A204.1 (cell line): ENCODE results near the gene MCUB.

Source experiments
- FAIRE-seq: peaks from 2 replicates; lab custom pipeline; 2012; peaks lifted over from hg19 to GRCh38; lab: Jason Lieb, UNC

The MCUB gene

GRCh38 chr4:109683621-109684253 lies 123.7 kb downstream of the MCUB start:
- FAIRE-seq: no peak

DNA sequence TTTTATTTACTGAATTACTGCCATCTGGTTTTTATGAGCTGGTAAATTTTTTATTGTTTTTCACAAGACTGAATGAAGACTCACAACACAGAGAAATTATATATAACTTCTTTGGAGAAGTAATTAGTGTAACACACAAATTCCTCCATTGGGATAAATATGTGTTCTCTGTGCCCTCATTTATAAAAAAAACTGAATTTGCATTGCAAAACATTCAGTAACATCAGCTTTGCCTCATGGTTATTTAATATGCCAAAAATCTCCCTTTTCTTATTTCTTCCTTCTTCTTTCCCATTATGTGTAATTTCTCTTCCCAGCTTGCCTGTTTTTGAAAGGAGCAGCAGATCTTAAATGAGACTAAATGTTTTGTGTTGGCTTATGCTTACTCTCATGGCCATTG lies 124.7 kb downstream of the MCUB start:
- no peak for FAIRE-seq

GRCh38 chr4:109690690-109691410 lies 130.8 kb downstream of the MCUB start:
- FAIRE-seq: no peak

GRCh38 chr4:109691411-109691920 lies 131.4 kb downstream of the MCUB start:
- no peak for FAIRE-seq

GRCh38 chr4:109698656-109699055 lies 138.6 kb downstream of the MCUB start:
- no peak for FAIRE-seq

GRCh38 chr4:109699553-109700225 lies 139.6 kb downstream of the MCUB start:
- no peak for FAIRE-seq

- FAIRE-seq: no peak
Measured at GRCh38 chr4:109701566-109702410, 141.7 kb downstream of the MCUB start.

GRCh38 chr4:109702950-109703663 lies 143.1 kb downstream of the MCUB start, which contains the start of gene CASP6:
CASP6 (minus strand) TSS chr4:109703445; CDS start chr4:109703395, 50 bp downstream.
- no peak for FAIRE-seq

DNA sequence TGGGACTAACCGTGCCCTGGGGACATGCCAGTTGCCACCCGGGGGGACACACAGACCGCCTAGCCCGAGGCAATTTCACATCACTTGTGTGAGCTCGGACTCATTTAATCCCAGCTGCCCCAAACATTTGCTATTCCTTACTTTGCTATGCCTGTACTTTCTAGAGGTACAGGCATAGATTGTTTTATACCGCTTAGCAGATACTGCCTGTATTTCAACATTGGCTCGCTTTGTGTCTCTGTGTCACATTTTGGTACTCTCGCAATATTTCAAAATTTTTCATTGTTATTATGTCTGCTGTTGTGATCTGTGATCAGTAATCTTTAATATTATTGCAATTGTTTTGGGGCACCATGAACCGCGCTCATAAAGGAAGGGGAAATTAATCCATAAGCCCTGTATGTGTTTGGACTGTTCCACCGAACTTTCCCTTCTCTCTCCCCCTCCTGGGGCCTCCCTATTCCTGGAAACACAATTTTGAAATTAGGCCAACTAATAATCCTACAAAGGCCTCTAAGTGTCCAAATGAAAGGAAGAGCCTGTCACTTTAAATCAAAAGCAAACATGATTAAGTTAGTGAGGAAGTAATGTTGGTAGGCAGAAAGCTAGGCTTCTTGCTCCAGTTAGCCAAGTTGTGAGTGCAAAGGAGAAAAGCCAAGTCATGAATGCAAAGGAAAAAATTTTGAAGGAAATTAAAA lies 143.8 kb downstream of the MCUB start:
- FAIRE-seq: no peak

- FAIRE-seq: no peak
Measured at GRCh38 chr4:109708435-109708834, 148.4 kb downstream of the MCUB start.

GRCh38 chr4:109708990-109709389 lies 148.9 kb downstream of the MCUB start:
- no peak for FAIRE-seq

DNA sequence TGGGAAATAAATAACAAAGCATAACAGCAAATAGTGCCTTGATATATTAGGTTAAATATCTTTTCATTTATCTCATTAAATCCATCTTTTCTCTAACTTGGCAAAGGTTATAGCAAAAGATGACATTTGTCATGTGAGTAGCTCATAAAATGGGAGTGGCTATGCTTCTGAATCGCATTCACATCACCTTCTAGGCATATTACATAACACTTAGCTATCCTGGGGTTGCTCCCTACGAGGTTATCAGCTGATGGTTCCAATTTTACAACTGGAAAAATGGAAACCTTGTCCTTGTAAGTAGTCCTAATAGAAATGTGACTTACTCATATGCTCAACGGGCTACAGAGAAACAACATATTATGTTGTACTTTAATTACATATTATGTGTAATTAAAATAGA lies 153.5 kb downstream of the MCUB start:
- FAIRE-seq: no peak

DNA sequence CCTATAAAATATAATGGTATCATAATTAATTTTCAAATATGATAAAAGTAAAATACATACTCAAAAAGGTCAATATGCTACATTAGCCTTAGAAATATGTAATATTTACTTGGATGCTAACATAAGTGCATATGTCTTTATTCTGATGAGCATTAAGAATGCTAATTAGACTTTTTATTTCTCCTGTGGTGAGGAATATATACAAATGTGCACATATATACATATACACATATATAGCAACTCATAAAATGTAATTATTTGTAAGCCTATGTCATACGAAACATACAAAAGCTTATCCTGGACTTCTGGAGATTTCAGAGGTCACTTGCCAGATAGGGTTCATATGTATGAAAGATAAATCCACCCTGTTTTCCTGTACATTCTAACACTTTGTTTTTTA lies 158.7 kb downstream of the MCUB start:
- FAIRE-seq: no peak

DNA sequence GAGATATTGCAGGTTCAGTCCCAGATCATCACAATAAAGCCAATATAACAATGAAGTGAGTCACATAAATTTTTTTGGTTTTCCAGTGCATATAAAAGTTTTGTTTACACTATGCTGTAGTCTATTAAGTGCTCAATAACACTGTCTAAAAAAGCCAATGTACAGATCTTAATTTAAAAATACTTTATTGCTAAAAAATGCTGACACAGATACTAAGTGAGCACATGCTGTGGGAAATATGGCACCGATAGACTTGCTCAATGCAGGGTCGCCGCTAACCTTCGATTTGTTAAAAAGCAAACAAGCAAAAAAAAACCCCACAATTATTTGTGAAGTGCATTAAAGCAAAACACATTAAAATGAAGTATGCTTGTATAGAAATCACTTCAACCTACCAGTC lies 159.6 kb downstream of the MCUB start:
- no peak for FAIRE-seq

DNA sequence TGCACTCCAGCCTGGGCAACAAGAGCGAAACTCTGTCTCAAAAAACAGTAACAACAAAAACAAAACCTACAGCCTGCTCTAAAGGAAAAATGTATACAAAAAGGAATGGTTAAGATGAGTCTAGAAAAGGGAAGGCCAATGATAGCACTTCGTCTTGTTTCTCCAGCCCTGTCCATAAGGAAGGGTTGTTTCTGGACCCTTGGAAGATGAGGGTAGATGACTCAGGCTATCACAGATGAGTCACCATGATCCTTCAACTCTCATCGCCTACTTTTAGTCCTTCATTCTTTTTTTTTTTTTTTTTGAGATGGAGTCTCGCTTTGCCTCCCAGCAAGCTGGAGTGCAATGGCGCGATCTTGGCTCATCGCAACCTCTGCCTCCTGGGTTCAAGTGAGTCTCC lies 161.0 kb downstream of the MCUB start:
- FAIRE-seq: no peak

GRCh38 chr4:109722357-109722756 lies 162.3 kb downstream of the MCUB start:
- no peak for FAIRE-seq

- no peak for FAIRE-seq
Measured at GRCh38 chr4:109723110-109723509, 163.1 kb downstream of the MCUB start.

GRCh38 chr4:109728385-109728784 lies 168.3 kb downstream of the MCUB start:
- FAIRE-seq: no peak

GRCh38 chr4:109729117-109729717 lies 169.2 kb downstream of the MCUB start:
- FAIRE-seq: no peak
